Lower leg skin (tissue), 3 donors: ENCODE data around the gene STXBP5L.

Source experiments
- POLR2A ChIP-seq, 2 donors: fragments of 450-650 bp; IDR thresholded peaks; one replicate each; pipeline ENCODE4 v1.6.1; 2016 to 2017; ENCODE audit warnings: antibody characterized with exemption in 2 of 2, mild to moderate bottlenecking in 1 of 2, moderate library complexity in 1 of 2
- TF ChIP-seq, protein P1 (sequence below), 3 donors: fragments of 450-650 bp; IDR thresholded peaks; one replicate each; pipeline ENCODE4 v1.5.1; 2016; ENCODE audit warnings: antibody characterized with exemption in 3 of 3, mild to moderate bottlenecking in 3 of 3, moderate library complexity in 2 of 3

DNA sequence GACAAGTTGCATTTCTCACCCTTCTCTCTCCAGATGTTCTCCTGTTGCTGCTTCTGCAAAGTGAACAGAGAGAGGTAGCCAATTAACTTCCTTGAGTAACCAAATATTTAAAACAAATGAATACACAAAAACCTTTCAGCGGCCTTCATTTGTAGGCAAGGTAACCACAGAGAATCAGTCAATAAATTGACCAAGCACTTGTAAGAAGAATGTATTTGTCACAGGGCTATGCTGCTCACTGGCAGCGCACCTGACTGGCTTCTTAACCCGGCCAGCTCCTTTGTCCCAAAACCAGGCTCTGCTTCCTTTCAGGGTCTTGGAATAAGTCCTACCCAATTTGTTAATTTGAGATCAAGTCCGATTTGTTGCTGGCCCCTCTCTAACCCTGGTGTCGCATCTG, 43.5 kb upstream of the STXBP5L start:
- TF ChIP-seq, protein P1, sequence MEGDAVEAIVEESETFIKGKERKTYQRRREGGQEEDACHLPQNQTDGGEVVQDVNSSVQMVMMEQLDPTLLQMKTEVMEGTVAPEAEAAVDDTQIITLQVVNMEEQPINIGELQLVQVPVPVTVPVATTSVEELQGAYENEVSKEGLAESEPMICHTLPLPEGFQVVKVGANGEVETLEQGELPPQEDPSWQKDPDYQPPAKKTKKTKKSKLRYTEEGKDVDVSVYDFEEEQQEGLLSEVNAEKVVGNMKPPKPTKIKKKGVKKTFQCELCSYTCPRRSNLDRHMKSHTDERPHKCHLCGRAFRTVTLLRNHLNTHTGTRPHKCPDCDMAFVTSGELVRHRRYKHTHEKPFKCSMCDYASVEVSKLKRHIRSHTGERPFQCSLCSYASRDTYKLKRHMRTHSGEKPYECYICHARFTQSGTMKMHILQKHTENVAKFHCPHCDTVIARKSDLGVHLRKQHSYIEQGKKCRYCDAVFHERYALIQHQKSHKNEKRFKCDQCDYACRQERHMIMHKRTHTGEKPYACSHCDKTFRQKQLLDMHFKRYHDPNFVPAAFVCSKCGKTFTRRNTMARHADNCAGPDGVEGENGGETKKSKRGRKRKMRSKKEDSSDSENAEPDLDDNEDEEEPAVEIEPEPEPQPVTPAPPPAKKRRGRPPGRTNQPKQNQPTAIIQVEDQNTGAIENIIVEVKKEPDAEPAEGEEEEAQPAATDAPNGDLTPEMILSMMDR (IDR thresholded peaks at IDR 0.05) = no peak
- TF ChIP-seq POLR2A (IDR thresholded peaks at IDR 0.05) = no peak
